OCI-M2 (cell line): ENCODE results near the gene CRYGA.

Source experiments
- DNase-seq: peaks from one replicate; lab custom pipeline; 2025; ENCODE audit not compliant: unreplicated experiment; lab: John Stamatoyannopoulos, UW

CRYGA gene, protein sequence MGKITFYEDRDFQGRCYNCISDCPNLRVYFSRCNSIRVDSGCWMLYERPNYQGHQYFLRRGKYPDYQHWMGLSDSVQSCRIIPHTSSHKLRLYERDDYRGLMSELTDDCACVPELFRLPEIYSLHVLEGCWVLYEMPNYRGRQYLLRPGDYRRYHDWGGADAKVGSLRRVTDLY

DNA sequence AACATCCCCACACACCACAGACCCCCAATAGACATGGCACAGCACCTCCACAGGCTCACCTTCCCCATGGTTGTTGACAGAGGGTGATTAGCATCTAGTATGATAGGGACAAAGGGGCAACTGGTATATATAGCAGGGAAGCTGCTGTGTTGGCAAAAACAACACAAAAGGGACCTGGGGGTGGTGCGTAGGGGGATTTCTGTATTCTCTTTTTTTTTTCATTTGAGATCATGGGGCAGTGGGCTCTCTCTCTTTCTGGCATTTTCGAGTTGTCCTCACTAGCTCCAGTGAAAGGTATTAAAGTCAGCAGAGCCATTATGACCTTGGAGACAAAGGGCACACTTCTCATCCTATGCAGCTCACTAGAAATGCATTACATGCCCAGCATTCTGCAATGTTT lies at the start of gene CRYGA:
CRYGA (minus strand) TSS at position 101 of the 400 bp plus-strand sequence; CDS start at position 68, 33 bp downstream.
- DNase-seq = no peak

DNA sequence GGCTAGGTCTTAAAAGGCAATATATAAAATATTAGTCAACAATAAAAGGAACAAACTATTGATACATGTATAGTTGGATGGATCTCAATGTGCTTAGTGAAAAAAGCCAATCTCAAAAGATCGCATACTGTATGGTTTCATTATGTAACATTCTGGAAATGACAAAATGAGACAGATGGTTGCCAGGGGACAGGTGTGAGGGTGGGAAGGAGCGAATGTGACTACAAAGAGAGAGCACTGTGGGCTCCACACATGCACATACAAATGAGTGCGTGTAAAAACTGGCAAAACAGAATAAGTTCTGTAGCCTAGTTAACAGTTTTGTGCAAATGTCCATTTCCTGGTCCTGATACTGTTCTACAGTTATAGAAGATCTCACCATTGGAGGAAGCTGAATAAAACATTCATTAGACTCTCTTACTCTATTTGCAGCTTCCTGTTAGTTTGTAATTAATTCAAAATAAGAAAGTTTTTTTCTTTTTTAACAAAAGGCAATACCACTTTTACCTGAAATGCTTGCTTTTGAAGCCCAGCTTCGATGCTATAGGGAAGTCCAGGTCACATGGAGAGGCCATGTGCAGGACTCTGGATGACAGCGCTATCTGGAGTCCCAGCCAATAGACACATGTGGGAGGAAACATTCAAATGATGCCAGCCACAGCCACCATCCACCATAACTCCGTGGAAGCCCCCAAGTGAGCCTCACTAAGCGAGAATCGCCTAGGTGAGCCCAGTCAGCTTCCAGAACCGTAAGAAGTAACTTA lies 47.5 kb upstream of the CRYGA start:
- DNase-seq = no peak

DNA sequence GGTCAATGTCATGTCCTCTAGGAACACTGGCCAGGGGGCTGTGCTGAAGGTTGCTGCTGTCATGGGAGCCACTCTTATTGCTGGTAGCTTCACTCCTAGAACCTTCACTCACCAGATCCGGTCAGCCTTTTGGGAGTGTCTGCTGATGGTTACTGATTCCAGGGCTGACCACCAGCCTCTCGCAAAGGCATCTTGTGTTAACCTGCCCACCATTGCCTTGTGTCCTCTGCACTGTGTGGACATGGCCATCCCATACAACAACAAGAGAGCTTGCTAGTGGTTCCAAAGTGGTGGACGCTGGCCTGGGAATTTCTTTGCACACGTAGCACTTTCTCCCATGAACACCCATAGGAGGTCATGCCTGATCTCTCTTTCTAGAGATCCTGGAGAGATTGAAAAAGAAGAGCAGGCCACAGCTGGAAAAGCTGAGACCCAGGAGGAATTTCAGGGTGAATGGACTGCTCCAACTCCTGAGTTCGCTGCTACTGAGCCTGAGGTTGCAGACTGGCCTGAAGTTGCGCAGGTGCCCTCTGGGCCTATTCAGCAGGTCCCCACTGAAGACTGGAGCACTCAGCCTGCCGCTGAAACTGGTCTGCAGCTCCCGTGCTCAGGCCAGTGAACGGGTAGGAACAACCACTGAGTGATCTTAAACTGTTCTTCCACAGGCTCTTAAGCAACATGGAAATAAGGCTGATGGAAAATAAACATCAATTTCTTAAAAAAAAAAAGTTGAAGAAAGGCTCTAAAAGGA lies 45.1 kb upstream of the CRYGA start:
- no peak for DNase-seq

DNA sequence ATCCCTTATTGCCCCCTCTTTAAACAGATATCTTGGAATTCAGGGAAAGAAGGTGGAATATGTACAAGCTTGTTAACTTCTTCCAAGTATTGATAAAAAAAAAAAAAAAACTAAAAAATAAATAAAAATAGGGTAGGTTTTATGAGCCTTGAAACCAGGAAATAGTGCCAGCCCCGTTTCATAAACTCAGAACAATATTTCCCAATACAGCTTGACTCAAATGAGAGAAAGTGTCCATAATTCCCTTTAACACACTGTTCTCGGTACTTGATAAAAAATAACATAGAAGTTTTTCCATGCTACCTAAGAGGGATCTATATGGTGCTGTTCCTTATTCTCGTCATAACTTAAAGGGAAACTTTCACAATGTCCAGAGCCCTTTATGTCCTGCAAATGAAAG lies 44.4 kb upstream of the CRYGA start:
- DNase-seq = no peak

DNA sequence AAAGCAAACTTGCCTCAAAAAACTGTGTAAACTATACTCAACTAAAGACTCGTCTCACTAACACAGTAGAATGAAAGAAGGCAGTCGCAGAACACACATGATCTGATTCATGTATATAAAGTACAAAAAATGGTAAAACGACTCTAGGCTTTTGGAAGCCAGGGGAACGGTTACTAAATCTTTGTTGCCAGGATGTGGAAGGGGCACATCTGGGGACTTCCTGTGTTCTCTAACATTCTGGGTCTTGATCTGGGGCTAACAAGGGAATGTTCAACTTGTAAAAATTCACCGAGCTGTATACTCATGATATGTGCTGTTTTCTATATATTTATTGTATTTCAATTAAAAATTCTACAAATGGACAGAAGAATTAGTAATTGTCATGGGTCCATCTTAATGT lies 40.8 kb upstream of the CRYGA start:
- DNase-seq = no peak

DNA sequence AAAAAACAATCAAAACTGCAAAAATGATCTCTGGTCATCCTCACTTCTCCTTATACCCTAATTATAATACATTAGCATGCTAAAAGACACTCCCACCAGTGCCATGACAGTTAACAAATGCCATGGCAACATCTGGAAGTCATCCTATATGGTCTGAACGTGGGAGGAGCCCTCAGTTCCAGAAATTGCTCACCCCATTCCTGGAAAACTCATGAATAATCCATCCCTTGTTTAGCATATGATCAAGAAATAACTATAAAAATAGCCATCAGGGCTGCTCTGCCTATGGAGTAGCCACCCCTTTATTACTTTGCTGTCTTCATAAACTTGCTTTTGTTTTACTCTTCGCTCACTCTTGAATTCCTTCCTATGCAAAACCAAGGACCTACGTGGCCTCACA lies 32.1 kb upstream of the CRYGA start:
- DNase-seq = no peak

DNA sequence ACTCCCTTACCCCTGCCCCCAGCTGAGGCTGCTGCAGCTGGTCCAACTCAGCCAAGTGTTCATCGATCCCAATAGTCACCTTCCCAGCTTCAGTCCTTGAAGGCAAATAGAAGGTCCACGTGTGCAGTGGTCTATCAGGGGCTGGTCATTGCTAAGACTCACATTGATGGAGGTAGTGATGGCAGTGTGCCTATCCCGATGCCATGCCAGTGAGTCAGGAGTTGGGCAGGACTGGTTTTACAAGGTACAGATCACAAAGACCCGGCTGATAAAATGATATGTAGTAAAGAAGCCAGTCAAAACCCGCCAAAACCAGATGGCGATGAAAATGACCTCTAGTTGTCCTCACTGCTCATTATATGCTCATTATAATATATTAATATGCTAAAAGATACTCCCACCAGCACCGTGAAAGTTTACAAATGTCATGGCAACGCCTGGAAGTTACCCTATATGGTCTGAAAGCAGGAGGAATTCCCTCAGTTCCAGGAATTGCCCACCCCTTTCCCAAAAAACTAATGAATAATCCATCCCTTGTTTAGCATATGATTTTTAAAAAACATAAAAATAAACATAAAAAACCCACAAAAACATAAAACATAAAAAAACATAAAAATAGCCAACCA lies 29.3 kb upstream of the CRYGA start:
- DNase-seq = no peak

DNA sequence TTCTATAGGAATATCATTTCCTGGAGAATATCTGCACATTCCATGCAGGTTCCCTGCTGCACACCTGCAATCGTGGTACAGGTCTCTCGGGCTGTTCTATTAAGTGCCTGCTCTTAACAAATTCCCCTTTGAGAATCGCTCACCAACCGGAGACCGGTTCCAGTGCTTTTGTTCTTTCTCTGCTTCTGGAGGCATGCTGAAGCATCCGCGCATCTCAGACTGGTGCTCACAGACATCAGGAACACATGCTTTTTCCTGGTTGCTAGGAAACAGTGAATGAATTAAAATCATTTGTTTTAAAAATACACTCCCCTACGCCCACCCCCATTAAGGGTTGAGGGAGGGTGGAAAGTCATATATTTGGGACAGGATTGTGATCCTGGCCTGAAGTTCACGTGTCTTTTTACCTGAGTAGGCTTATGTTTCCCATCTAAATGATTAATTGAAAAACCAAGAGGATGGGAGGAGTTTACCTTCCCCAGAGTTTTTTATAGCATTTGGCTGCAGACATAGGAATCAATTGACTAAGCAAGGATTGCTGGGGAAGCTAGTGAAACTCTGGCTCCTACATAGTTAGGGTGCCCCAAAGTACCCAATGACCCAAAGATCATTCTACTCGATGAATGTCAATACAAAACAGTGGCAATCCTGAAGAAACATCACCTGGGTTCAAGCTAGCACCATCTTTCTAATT lies 26.6 kb upstream of the CRYGA start, which contains the start of gene C2orf80:
C2orf80 (minus strand) TSS at position 221 of the 694 bp plus-strand sequence. CDS start 3,044 bp downstream, outside the sequence.
- DNase-seq = no peak

DNA sequence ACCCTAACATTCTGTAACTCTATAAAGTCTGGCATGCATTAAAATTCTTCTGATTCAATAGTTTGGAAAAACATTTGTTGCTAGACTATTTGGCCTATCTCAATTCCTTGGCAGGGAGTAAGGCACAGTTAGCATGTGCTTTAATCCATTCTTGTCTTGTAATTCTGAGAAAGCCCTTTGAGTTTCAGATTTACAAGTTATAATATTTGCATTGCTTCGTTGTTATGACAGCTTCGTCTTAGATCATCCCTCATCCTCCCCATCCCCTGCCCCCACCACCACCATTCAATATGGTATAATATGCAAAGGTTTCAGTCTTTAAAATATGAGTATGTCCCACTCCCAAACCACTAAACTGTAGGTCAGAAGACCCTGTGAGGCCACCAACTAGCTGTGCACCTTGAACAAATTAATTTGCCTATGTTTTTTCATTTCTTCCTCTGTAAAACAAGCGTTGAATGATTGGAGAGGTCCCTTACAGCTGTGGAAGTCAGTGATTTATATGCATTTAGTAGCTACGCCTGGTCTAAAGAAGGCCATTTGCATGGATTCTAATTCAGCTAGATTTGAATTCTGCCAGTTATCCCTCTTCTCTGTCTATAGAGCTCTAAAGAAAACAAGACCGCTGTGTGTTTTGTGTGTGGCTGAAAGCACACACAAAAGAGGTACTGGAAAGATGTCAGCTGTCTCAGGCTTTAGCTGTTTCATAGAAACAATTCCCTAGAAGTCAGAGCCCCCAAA lies 25.9 kb upstream of the CRYGA start:
- no peak for DNase-seq

DNA sequence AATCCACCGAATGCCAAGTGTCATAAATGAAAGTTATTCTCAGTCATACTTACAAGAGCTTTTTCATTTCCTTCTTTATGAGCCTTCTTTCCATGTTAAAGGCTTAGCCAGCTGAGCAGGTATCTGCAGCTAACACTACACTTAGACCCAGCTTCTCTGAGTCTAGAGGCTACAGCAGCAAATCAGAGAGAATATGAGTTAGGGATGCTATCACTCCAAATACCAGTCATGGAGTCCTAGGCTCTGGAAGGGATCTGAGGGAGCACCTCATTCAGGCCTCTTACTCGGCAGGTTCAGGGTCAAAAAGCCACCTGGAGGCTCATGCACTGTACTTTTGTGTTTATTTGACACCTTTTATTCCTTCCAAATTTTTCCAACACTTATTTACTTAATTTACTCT lies 23.5 kb upstream of the CRYGA start:
- no peak for DNase-seq

DNA sequence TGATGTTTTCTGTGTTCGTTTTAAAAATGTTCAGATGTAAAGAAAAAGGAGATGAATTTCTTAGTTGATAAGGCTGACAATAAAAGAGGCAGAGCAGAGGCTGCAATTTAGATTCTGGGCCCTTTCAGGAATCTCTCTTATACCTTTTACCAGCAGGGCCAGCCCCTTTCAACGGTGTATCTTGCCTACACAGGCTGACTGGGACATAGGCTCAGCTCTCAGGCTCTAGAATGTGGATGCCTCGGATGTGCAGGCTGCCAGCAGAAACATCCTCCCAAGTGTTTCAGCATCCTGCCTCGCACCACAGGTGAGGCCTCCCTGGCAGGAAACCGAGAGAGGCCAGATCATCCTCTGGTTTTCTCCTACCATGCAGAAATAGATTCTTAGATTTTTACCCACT lies 23.1 kb upstream of the CRYGA start:
- DNase-seq = no peak

DNA sequence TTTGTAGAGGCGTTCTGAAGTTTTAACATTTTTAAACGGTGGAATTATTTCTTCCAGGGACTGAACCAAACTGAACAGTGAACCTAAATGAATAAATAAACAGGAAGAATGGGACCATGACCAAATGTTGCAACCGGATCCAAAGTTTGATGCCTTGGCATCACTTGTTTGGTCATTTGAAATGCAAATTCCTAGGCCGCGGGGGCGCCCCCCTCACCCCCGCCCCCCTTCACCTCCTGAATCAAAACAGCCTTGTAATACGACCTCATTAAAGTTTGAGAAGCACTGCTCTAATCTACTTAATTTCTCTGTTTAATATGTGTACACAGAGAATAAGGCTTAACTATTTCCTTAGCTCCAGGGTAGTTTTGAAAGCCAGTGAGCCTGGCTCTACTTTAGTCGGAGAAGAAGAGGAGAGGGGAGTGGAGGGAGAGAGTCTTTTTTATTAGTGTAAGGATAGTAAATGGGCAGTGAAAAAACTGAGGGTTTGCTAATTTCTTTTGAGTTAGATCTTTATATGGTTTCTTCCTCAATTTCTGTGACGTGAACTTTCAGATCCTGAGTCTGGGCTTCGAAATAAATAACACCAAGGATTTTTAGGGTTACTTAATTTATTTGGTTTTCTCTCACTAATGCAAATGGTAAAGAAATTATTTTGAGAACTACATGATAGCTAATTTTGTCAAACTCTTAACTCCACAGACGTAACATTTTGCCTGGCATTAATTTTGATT lies 20.8 kb upstream of the CRYGA start:
- no peak for DNase-seq

DNA sequence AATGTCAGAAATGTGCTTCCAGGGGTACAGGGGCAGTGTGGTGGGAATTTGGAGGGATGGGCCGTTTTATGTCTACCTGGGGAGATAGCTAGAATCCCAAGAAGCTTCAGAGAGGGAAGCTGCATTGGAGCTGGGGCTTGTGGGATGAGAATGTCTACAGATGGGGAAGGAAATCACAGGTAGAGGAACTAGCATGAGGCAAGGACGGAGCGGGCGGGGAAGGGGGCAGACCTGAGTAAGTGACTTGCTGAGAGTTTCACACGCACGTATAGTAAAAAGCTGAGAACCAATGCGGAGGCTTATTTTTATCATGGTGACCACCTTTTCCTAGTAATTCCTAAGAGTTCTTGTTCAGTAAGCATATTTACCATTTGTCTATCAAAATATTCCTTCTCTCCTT lies 20.1 kb upstream of the CRYGA start:
- no peak for DNase-seq

DNA sequence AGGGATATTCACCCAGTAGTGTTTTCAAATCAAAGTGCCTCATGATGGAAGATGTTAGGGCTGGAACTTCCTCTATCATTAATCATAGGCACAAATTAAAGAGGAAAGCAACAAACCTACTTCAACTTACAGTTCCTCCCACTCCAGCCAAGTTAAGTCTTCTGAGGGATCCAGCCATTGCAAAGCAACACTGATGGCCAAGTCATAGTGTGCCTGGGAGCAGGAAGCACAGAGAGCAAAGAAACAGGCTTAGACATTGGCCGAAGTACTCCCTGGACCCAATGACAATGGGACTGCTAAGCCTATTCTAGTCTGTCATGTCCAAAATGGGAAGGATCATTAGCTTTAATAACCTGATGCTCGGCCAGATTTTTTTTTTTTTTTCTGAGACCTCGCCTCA lies 19.4 kb upstream of the CRYGA start:
- DNase-seq = no peak

DNA sequence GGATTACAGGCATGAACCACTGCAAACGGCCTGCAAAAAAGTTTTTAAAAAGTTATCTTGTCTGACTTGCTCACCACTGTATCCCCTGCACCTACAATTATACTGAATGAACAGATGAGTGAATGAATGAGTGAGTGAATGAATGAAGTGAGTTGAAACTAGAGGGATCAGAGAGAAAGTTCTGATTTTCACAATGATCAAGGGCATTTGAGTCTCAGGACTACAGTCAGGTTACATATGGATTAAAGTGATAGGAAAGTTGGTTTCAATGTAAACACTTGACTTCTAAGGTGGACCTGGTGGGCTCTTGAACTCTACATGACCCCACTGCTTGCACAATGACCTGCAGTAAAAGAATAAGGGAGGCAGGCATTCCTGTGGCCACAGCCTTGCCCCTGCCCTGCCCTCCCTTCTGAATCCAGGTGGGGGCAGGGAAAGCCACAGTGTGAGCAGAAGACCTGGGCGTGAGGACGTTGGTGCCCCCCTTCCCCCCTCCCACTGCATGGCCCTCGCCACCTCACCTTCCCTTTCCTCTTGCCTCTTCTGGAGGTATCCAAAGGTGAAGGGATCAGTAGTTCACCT lies 15.7 kb upstream of the CRYGA start:
- no peak for DNase-seq

DNA sequence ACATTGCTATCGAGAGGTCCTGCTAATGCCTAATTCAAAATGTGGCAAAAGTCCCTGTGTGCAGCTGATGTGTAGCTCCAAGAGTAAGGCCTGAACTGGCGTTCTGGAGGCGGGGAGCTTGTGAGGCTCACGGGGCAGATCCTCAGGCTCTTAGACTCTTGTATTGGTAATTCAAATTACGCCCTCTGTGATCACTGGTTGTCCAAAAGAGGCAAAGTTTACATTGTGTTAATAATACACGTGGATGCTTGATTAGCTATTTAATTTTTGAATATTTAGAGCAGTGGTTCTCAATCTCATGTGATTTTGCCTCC lies 12.4 kb upstream of the CRYGA start:
- no peak for DNase-seq

DNA sequence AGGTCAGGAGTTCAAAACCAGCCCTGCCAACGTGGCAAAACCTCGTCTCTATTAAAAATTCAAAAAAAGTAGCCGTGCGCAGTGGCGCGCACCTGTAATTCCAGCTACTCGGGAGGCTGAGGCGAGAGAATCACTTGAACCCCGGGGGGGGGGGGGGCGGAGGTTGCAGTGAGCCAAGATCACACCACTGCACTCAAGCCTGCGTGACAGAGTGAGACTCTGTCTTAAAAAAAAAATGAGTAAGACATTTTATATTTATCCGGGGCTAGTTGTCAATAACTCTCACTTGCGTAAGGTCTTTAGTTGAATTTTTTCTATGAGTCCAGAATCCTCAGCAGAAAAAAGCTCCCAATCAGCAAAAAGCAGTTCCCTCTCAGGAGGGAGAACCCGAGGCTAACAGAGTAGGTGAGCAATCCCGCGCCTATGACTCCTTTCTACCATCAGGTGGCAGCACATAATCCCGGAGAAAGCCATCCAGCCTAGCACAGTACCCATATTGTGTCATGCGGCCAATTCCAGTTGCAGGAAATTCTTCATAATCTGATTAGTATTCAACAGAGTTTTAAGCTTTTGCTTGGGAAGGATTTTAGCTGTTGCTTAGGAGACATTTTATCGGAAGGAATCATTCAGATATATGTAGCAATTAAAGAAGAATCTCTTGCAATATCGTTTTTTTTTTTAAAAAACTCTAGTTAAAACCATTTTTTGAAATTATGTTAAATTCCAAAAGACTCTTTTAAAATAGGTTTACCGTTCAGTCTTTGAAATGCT lies 11.9 kb upstream of the CRYGA start:
- DNase-seq = peak; percentile 55

DNA sequence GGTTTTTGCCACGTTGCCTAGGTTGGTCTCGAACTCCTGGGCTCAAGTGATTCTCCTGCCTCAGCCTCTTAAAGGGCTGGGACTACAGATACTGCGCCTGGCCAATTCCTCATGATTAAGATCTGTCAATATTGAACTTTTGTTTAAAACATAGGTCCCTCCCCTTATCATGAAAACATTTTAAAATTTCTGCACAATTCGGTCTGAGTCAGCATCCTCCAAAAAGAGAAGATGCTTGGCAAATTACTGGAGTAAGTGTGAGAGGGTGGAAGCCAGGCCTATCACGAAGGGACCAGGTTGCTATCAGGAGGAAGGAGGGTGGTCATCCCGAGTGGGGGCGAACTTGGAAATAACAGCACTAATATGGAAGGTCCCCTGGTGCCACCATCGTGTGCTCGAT lies 10.8 kb upstream of the CRYGA start:
- no peak for DNase-seq

DNA sequence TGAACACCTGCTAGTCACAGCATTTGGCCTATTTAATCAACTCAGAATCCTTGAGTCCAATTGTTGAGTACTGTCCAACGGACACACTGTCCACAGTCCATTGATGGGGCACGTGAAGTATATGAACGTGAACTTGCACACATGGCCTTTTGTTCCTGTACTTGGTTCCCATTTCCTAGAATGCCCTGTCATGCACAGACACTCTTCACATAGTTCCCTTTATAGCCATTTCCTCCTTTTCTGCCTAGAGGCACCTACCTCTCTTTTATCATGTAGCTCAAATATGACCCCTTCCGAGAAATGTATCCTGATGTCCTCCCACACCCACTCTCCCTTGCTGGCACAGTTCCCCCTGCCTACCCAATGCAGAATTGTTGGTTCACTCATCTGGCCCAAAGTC lies 8.7 kb upstream of the CRYGA start:
- DNase-seq = no peak
